ENCODE data around the gene ZNF184.
A peak's percentile ranks its signal among the peaks of the same experiment; 100 is the strongest.
"Not testable (repeated sequence)": the region's sequence is repeated elsewhere in the genome, so short reads cannot be mapped to it uniquely, and the experiment has no call there.

The ZNF184 gene

GRCh38 chr6:27478706-27479318 is 5.9 kb upstream of the ZNF184 start:
- DNase-seq = peak; percentile 87

GRCh38 chr6:27478141-27478705 is 5.3 kb upstream of the ZNF184 start:
- DNase-seq = no peak

GRCh38 chr6:27477318-27478013 is 4.6 kb upstream of the ZNF184 start:
- no peak for DNase-seq

- DNase-seq = no peak
Observed at GRCh38 chr6:27476090-27476489, 3.2 kb upstream of the ZNF184 start.

- no peak for DNase-seq
Observed at GRCh38 chr6:27474672-27475071, 1.8 kb upstream of the ZNF184 start.

- no peak for DNase-seq
Observed at GRCh38 chr6:27474172-27474465, 1.2 kb upstream of the ZNF184 start.

- DNase-seq = peak; percentile 69
Observed at GRCh38 chr6:27472182-27472616, 706 bp downstream of the ZNF184 start.

GRCh38 chr6:27471365-27472115 is 1.4 kb downstream of the ZNF184 start:
- no peak for DNase-seq

- DNase-seq = no peak
Observed at GRCh38 chr6:27470023-27470422, 2.9 kb downstream of the ZNF184 start.

GRCh38 chr6:27468334-27468733 is 4.6 kb downstream of the ZNF184 start:
- no peak for DNase-seq

GRCh38 chr6:27452496-27452897 is 20.4 kb downstream of the ZNF184 start:
- DNase-seq = no peak

GRCh38 chr6:27451660-27452390 is 21.1 kb downstream of the ZNF184 start:
- no peak for DNase-seq

- no peak for DNase-seq
Observed at GRCh38 chr6:27448456-27448855, 24.4 kb downstream of the ZNF184 start.

GRCh38 chr6:27442932-27443331 is 30.0 kb downstream of the ZNF184 start:
- no peak for DNase-seq

- no peak for DNase-seq
Observed at GRCh38 chr6:27441001-27441400, 31.9 kb downstream of the ZNF184 start.

- no peak for DNase-seq
Observed at GRCh38 chr6:27439371-27439770, 33.5 kb downstream of the ZNF184 start.

- DNase-seq = no peak
Observed at GRCh38 chr6:27433714-27434113, 39.2 kb downstream of the ZNF184 start.

GRCh38 chr6:27428966-27429365 is 43.9 kb downstream of the ZNF184 start:
- DNase-seq = no peak

- DNase-seq = no peak
Observed at GRCh38 chr6:27428502-27428901, 44.4 kb downstream of the ZNF184 start.

- no peak for DNase-seq
Observed at GRCh38 chr6:27426045-27426620, 46.8 kb downstream of the ZNF184 start.

- not testable (repeated sequence) for DNase-seq
Observed at GRCh38 chr6:27424851-27425250, 48.1 kb downstream of the ZNF184 start.

- DNase-seq = no peak
Observed at GRCh38 chr6:27422651-27423332, 50.1 kb downstream of the ZNF184 start.
